Measurements from ENCODE around the gene DCBLD2.

DNA sequence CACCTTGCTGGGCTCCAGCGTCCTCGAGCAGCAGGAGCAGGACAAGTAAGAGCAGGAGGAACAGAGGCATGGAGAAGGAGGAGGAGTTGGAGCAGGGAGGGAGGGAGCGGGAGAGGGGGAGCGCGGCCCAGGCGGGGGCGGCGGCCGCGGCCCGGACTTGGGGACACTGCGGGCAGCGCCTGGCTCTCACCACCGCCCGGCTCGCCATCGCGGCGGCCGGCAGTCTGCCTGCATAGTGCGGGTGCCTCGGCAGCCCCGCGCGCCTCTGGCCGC lies 440 bp downstream of the DCBLD2 start:
- TF ChIP-seq CTCF (IDR thresholded peaks at IDR 0.05) (no peak), POLR2A (IDR thresholded peaks at IDR 0.05) (no peak), EP300 (IDR thresholded peaks at IDR 0.05) (no peak)
